Osteocyte (in vitro differentiated cells): Measurements from ENCODE around the gene PTPRK. TPM values are rescaled to one million over a fixed set of nuclear protein-coding genes. Genes with fewer than 3 reads are reported as not detected.

Experiments used
- DNase-seq: peaks from one replicate; pipeline ENCODE4 v3.0.0; 2021; ENCODE audit warnings: mixed read lengths; ENCODE audit not compliant: unreplicated experiment; ENCODE audit errors: extremely low spot score
- H3K27ac Mint-ChIP-seq: one replicate; pipeline ENCODE4 v1.8.0; 2021; ENCODE audit warnings: mild to moderate bottlenecking, mixed read lengths; ENCODE audit not compliant: unreplicated experiment
- H3K27me3 Mint-ChIP-seq: one replicate; pipeline ENCODE4 v1.8.0; 2021; ENCODE audit warnings: mixed read lengths; ENCODE audit not compliant: unreplicated experiment
- H3K36me3 Mint-ChIP-seq: one replicate; pipeline ENCODE4 v1.8.0; 2021; ENCODE audit warnings: mixed read lengths; ENCODE audit not compliant: unreplicated experiment
- H3K4me1 Mint-ChIP-seq: one replicate; pipeline ENCODE4 v1.8.0; 2021; ENCODE audit warnings: mixed read lengths; ENCODE audit not compliant: unreplicated experiment
- H3K4me3 Mint-ChIP-seq: one replicate; pipeline ENCODE4 v1.8.0; 2021; ENCODE audit warnings: mild to moderate bottlenecking, moderate library complexity, mixed read lengths; ENCODE audit not compliant: unreplicated experiment
- H3K9me3 Mint-ChIP-seq: one replicate; pipeline ENCODE4 v1.8.0; 2021; ENCODE audit warnings: mixed read lengths; ENCODE audit not compliant: unreplicated experiment
- total RNA-seq: library from RNA; stranded (reverse); gene quantifications from 2 replicates; pipeline ENCODE4 v1.2.1, GENCODE V29; 2021
- TF ChIP-seq, protein P1 (sequence below): fragments of 200-600 bp; sonication (generic); IDR thresholded peaks from 2 replicates; pipeline ENCODE4 v1.5.0; 2021; ENCODE audit warnings: antibody characterized with exemption, mild to moderate bottlenecking, moderate library complexity

PTPRK gene
- total RNA-seq, 1 donor from 2014 or later: 130 TPM

DNA sequence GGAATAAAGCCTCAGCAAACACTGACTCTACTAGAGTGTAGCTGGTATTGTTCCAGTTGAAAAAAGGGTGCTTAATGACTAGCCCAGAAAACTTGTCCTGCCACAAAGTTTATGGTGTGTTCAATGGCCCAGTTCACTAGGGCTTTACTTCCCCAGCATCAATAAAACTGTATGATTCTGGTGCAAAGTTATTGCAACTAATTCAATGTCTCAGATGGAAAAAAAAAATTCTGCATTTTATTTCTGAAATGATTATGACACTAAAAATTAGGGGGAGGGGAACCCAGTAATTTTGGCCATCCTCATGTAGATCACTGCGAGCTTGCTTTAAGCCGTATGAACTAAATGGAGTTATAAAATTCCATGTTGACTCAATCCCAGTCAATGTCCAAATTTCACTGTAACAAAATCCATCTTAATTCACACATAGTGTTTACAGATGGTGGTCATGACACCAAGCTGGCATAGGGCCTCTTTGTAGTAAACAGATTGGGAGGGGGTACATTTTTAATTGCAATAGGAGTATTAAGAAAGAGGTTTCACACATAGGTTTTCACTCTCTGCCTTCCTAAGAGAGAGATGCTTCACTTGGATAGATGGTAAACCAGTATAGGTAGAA, 41.2 kb downstream of the PTPRK start:
- peaks cover 62% of the 10 kb centered on the region for H3K4me1 Mint-ChIP-seq
- H3K36me3 Mint-ChIP-seq: no peaks in the 10 kb centered on the region
- TF ChIP-seq, protein P1, sequence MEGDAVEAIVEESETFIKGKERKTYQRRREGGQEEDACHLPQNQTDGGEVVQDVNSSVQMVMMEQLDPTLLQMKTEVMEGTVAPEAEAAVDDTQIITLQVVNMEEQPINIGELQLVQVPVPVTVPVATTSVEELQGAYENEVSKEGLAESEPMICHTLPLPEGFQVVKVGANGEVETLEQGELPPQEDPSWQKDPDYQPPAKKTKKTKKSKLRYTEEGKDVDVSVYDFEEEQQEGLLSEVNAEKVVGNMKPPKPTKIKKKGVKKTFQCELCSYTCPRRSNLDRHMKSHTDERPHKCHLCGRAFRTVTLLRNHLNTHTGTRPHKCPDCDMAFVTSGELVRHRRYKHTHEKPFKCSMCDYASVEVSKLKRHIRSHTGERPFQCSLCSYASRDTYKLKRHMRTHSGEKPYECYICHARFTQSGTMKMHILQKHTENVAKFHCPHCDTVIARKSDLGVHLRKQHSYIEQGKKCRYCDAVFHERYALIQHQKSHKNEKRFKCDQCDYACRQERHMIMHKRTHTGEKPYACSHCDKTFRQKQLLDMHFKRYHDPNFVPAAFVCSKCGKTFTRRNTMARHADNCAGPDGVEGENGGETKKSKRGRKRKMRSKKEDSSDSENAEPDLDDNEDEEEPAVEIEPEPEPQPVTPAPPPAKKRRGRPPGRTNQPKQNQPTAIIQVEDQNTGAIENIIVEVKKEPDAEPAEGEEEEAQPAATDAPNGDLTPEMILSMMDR: no peak
- peak overlapping the region; percentile 63 for H3K4me3 Mint-ChIP-seq
- no peaks in the 10 kb centered on the region for H3K9me3 Mint-ChIP-seq
- H3K27ac Mint-ChIP-seq: peak overlapping the region; percentile 62
- no peak for DNase-seq
- no peaks in the 10 kb centered on the region for H3K27me3 Mint-ChIP-seq

DNA sequence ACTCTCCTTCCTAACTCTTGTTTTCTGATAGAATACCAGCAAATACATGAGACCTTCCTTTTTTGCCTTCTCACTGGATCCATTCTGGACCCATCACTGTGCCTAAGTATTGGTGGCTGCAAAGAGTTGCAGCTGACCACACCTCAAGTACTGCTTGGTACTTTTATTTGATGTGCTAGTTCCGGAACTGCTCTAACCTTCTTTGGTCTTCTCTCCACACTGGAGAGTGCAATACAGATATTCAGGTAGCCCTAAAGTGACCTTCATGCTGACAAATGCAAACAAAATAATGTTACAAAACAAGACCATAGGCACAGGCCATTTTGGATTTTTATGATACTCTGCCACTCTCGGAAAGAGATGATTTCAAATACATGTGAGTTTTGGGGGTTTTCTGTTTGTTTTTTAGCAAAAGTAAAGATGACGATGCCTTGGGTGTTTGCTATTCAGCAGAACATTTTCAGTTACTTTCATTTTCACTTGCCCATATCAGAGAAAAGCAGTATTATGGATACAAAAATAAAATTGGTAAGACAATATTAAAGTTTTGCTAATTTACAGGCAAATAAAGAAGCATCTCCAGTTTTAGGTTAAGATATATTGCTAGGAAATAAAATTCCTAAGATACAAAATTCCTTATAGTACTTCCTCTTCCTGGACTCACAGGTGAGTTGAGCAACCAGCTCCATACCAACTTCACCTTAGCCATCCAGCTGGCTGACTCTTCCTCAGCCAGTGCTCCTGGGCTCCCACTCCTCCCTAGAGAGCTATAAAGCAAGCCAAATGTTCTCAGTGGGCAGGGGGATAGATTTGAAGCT, 42.0 kb downstream of the PTPRK start:
- H3K36me3 Mint-ChIP-seq: no peaks in the 10 kb centered on the region
- H3K9me3 Mint-ChIP-seq: no peaks in the 10 kb centered on the region
- no peak for DNase-seq
- TF ChIP-seq, protein P1: no peak
- H3K27ac Mint-ChIP-seq: peak overlapping the region; percentile 62
- H3K27me3 Mint-ChIP-seq: no peaks in the 10 kb centered on the region
- peak overlapping the region; percentile 63 for H3K4me3 Mint-ChIP-seq
- peaks cover 63% of the 10 kb centered on the region for H3K4me1 Mint-ChIP-seq

DNA sequence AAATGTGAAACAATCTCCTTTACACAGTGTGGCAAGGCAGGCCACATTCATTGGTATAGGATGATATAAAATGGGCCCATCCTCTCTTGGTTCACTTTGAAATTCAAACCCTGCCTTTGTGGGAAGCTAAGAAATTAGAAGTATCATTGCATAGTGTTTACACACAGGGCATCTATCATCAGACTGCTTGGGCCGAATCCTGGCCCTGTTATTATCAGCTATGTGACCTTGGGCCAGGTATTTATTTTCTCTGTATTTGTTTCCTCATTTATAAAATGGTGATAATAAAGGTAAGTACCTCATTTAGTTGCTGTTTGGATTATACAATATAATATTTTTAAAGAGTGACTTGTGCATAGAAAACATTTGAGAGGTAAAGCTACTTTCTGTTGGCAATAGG, 45.5 kb downstream of the PTPRK start:
- H3K27me3 Mint-ChIP-seq: no peaks in the 10 kb centered on the region
- no peak for DNase-seq
- H3K9me3 Mint-ChIP-seq: no peaks in the 10 kb centered on the region
- no peak overlapping the region for H3K4me3 Mint-ChIP-seq
- H3K4me1 Mint-ChIP-seq: peaks cover 67% of the 10 kb centered on the region
- H3K27ac Mint-ChIP-seq: peak overlapping the region; percentile 3
- TF ChIP-seq, protein P1: no peak
- no peaks in the 10 kb centered on the region for H3K36me3 Mint-ChIP-seq

DNA sequence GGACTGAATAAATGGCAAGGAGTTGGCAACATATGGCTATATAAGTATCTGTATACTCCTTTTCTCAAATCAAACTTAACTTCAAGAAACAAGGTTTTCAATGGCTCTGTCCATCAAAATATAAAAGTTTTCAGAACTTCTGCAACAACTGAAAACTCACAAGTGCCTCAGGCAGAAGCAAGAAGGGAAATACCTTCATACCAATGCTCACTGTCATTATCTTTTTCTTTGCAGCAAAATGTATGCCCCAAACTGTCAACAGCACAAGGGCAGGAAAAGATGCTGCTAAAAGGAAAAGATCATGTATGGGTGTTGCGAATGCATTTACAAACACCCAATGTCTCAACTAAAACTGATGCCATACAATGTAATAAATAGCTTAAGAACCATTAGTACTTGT, 45.9 kb downstream of the PTPRK start:
- no peak for DNase-seq
- peaks cover 69% of the 10 kb centered on the region for H3K4me1 Mint-ChIP-seq
- TF ChIP-seq, protein P1: no peak
- H3K9me3 Mint-ChIP-seq: no peaks in the 10 kb centered on the region
- H3K27ac Mint-ChIP-seq: peak overlapping the region; percentile 68
- no peaks in the 10 kb centered on the region for H3K27me3 Mint-ChIP-seq
- no peaks in the 10 kb centered on the region for H3K36me3 Mint-ChIP-seq
- no peak overlapping the region for H3K4me3 Mint-ChIP-seq

DNA sequence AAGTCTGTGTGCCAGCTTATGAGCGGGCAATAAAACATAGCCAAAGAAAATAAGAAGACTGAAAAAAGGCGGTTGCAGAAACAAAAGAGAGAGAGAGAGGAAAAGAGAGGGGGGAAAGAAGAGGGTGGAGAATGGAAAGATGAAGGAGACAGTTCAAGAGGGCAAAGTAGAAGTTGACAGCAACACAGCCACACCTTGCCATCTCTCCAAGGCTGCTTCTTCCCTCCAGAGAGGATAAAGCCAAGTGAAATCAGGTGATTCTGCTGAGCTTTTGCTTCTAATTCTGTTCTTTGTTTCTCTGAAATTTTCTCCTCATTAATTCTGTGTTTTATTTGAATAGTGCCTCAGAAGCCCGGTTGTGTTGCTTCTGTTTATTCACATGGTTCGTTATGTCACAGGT, 48.5 kb downstream of the PTPRK start:
- Mint-ChIP-seq H3K4me3 (no peak overlapping the region), H3K9me3 (no peaks in the 10 kb centered on the region), H3K27ac (no peak overlapping the region), H3K36me3 (peaks cover 4% of the 10 kb centered on the region), H3K4me1 (peaks cover 57% of the 10 kb centered on the region), H3K27me3 (no peaks in the 10 kb centered on the region)
- TF ChIP-seq, protein P1: no peak
- no peak for DNase-seq
